ENCODE results near the gene EXOSC1. TPM values are rescaled to one million over a fixed set of nuclear protein-coding genes. Genes with fewer than 3 reads are reported as not detected.

EXOSC1 gene
- total RNA-seq, 4 donors from 2014 or later = 24.0 to 35.1 (median 28.5) TPM

GRCh38 chr10:97456686-97457065 lies 10.9 kb upstream of the EXOSC1 start:
- DNase-seq (ENCODE audit: low spot score in 2 of 2) = no peak
- Histone ChIP-seq H3K36me3 (peaks cover 81% of the 10 kb centered on the region), H3K27me3 (no peaks in the 10 kb centered on the region), H3K4me3 (no peak overlapping the region), H3K27ac (no peak overlapping the region), H3K9me3 (no peaks in the 10 kb centered on the region), H3K4me1 (peaks cover 13% of the 10 kb centered on the region)
- TF ChIP-seq, protein P1, sequence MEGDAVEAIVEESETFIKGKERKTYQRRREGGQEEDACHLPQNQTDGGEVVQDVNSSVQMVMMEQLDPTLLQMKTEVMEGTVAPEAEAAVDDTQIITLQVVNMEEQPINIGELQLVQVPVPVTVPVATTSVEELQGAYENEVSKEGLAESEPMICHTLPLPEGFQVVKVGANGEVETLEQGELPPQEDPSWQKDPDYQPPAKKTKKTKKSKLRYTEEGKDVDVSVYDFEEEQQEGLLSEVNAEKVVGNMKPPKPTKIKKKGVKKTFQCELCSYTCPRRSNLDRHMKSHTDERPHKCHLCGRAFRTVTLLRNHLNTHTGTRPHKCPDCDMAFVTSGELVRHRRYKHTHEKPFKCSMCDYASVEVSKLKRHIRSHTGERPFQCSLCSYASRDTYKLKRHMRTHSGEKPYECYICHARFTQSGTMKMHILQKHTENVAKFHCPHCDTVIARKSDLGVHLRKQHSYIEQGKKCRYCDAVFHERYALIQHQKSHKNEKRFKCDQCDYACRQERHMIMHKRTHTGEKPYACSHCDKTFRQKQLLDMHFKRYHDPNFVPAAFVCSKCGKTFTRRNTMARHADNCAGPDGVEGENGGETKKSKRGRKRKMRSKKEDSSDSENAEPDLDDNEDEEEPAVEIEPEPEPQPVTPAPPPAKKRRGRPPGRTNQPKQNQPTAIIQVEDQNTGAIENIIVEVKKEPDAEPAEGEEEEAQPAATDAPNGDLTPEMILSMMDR (IDR thresholded peaks at IDR 0.05) = no peak
- TF ChIP-seq POLR2A (IDR thresholded peaks at IDR 0.05) = no peak
- TF ChIP-seq POLR2AphosphoS5 (IDR thresholded peaks at IDR 0.05) = no peak
- TF ChIP-seq EP300 (IDR thresholded peaks at IDR 0.05) = no peak
- 70% methylated on average over 3 of the region's 3 CpGs for WGBS

DNA sequence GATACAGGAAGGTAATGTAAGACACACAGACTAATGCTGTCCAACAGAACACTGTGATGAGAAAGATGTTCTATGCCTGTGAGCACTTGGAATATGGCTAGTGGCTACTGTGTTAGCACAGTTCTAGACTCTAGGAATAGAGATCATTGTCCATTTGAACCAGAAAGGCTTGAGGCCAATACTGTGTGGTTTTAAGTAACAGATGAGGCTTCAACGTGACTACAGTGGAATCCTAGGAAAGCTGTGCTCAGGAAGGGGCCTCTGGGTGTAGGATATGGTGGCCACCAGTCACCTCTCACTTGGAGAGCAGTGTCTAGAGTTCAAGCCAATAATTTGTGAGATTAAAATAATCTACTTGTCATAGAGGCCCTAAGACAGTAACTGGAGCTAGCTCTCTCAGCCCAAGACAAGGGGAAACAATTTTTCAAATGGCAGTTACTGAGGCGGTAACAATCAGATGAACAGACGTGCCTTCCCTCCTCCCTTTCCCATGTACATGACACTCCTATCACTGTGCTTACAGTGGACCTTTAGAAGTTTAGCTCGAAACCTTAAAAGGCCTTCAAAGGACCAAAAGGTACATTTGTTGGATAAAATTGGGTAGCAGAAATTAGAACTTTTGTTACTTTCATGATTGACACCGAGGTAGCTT lies 10.4 kb upstream of the EXOSC1 start:
- H3K9me3 ChIP-seq = no peaks in the 10 kb centered on the region
- no peak overlapping the region for H3K27ac ChIP-seq
- no peaks in the 10 kb centered on the region for H3K27me3 ChIP-seq
- DNase-seq (ENCODE audit: low spot score in 2 of 2) = no peak
- peaks cover 19% of the 10 kb centered on the region for H3K4me1 ChIP-seq
- WGBS = 59% methylated on average over 5 of the region's 5 CpGs
- peaks cover 81% of the 10 kb centered on the region for H3K36me3 ChIP-seq
- H3K4me3 ChIP-seq = no peak overlapping the region
- TF ChIP-seq POLR2AphosphoS5 (IDR thresholded peaks at IDR 0.05) (no peak), EP300 (IDR thresholded peaks at IDR 0.05) (no peak), POLR2A (IDR thresholded peaks at IDR 0.05) (no peak)
- TF ChIP-seq, protein P1 (IDR thresholded peaks at IDR 0.05) = no peak

GRCh38 chr10:97454330-97455036 lies 8.7 kb upstream of the EXOSC1 start:
- Histone ChIP-seq H3K4me3 (no peak overlapping the region), H3K9me3 (no peaks in the 10 kb centered on the region), H3K27me3 (no peaks in the 10 kb centered on the region), H3K4me1 (peaks cover 28% of the 10 kb centered on the region), H3K36me3 (peaks cover 66% of the 10 kb centered on the region), H3K27ac (no peak overlapping the region)
- 57% methylated on average over 3 of the region's 3 CpGs for WGBS
- no peak for DNase-seq (ENCODE audit: low spot score in 2 of 2)
- TF ChIP-seq POLR2AphosphoS5 (IDR thresholded peaks at IDR 0.05) (no peak), POLR2A (IDR thresholded peaks at IDR 0.05) (no peak), EP300 (IDR thresholded peaks at IDR 0.05) (no peak)
- TF ChIP-seq, protein P1 (IDR thresholded peaks at IDR 0.05) = no peak

GRCh38 chr10:97452352-97452751 lies 6.5 kb upstream of the EXOSC1 start:
- peaks cover 46% of the 10 kb centered on the region for H3K36me3 ChIP-seq
- no peak for DNase-seq (ENCODE audit: low spot score in 2 of 2)
- H3K4me3 ChIP-seq = no peak overlapping the region
- H3K27ac ChIP-seq = no peak overlapping the region
- no peaks in the 10 kb centered on the region for H3K9me3 ChIP-seq
- 83% methylated on average over 6 of the region's 6 CpGs for WGBS
- TF ChIP-seq EP300 (IDR thresholded peaks at IDR 0.05) (no peak), POLR2A (IDR thresholded peaks at IDR 0.05) (no peak)
- H3K27me3 ChIP-seq = no peaks in the 10 kb centered on the region
- H3K4me1 ChIP-seq = peaks cover 47% of the 10 kb centered on the region

DNA sequence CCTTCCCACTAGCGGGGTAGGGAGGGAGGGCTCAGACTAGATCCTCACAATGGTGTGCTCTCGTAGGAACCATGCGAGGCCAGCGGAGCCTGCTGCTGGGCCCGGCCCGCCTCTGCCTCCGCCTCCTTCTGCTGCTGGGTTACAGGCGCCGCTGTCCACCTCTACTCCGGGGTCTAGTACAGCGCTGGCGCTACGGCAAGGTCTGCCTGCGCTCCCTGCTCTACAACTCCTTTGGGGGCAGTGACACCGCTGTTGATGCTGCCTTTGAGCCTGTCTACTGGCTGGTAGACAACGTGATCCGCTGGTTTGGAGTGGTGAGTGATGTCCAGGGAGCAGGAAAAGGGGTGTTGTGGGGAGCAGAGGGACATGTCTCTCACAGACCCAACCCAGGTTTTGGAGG lies 5.8 kb upstream of the EXOSC1 start:
- no peak for DNase-seq (ENCODE audit: low spot score in 2 of 2)
- peaks cover 54% of the 10 kb centered on the region for H3K4me1 ChIP-seq
- TF ChIP-seq POLR2AphosphoS5 (IDR thresholded peaks at IDR 0.05) = no peak
- no peak for TF ChIP-seq EP300 (IDR thresholded peaks at IDR 0.05)
- no peak for TF ChIP-seq POLR2A (IDR thresholded peaks at IDR 0.05)
- TF ChIP-seq, protein P1 (IDR thresholded peaks at IDR 0.05) = no peak
- peaks cover 38% of the 10 kb centered on the region for H3K36me3 ChIP-seq
- H3K27ac ChIP-seq = peak overlapping the region; percentile 17
- WGBS = 92% methylated on average over 15 of the region's 17 CpGs
- H3K9me3 ChIP-seq = no peaks in the 10 kb centered on the region
- no peak overlapping the region for H3K4me3 ChIP-seq
- H3K27me3 ChIP-seq = no peaks in the 10 kb centered on the region
